ENCODE data around the gene DSG4. TPM values are rescaled to one million over a fixed set of nuclear protein-coding genes. Genes with fewer than 3 reads are reported as not detected.
"Not testable (repeated sequence)": the region's sequence is repeated elsewhere in the genome, so short reads cannot be mapped to it uniquely, and the experiment has no call there.

Gene DSG4, protein sequence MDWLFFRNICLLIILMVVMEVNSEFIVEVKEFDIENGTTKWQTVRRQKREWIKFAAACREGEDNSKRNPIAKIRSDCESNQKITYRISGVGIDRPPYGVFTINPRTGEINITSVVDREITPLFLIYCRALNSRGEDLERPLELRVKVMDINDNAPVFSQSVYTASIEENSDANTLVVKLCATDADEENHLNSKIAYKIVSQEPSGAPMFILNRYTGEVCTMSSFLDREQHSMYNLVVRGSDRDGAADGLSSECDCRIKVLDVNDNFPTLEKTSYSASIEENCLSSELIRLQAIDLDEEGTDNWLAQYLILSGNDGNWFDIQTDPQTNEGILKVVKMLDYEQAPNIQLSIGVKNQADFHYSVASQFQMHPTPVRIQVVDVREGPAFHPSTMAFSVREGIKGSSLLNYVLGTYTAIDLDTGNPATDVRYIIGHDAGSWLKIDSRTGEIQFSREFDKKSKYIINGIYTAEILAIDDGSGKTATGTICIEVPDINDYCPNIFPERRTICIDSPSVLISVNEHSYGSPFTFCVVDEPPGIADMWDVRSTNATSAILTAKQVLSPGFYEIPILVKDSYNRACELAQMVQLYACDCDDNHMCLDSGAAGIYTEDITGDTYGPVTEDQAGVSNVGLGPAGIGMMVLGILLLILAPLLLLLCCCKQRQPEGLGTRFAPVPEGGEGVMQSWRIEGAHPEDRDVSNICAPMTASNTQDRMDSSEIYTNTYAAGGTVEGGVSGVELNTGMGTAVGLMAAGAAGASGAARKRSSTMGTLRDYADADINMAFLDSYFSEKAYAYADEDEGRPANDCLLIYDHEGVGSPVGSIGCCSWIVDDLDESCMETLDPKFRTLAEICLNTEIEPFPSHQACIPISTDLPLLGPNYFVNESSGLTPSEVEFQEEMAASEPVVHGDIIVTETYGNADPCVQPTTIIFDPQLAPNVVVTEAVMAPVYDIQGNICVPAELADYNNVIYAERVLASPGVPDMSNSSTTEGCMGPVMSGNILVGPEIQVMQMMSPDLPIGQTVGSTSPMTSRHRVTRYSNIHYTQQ
- not detected for total RNA-seq

DNA sequence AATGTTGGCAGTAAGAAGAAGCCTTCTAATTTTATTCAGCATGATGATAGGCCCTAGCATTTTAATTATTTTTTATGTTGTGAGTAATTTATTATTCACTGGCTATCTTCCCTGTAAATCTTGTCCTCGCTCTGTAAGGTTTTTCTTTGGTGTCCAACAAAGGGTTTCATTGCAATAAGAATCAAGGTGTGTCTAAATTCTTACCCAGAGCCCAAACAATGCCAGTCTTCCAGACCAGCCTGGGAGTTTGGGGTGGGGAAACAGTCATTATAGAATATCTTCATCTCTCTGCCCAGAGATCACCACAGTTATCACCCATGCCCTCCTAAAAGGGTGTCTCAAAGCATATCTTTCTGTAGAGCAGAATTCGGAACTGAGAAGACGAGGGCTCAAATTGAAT, at the start of gene DSG4:
DSG4 (plus strand) TSS at position 301 of the 400 bp plus-strand sequence. CDS start 135 bp downstream, outside the sequence.
- H3K36me3 Mint-ChIP-seq (ENCODE audit: low read depth), result no peaks in the 10 kb centered on the region
- no peak for ATAC-seq

GRCh38 chr18:31329787-31330438, 46.7 kb upstream of the DSG4 start:
- no peak for ATAC-seq
- Mint-ChIP-seq H3K9me3 (ENCODE audit: low read depth) (no peaks in the 10 kb centered on the region), H3K4me3 (no peak overlapping the region), H3K27me3 (no peaks in the 10 kb centered on the region), H3K27ac (no peak overlapping the region), H3K4me1 (no peaks in the 10 kb centered on the region), H3K36me3 (ENCODE audit: low read depth) (no peaks in the 10 kb centered on the region)
- intact Hi-C loops (cut with DNase I, micrococcal nuclease), result loop anchor here in 1 of 2 experiments (10.0 kb wide), 1 partner anchor 55 kb away; no protein-coding TSS in a partner anchor
- no peak for DNase-seq
- POLR2A ChIA-PET, result no interaction called here
- CTCF ChIA-PET, result no interaction called here

More for the DNA sequence above, at the start of gene DSG4:
- no peaks in the 10 kb centered on the region for H3K27me3 Mint-ChIP-seq
- H3K27ac Mint-ChIP-seq, result no peak within 1 kb of the TSS
- H3K9me3 Mint-ChIP-seq (ENCODE audit: low read depth), result no peaks in the 10 kb centered on the region
- intact Hi-C loops (cut with DNase I, micrococcal nuclease), result no loop called here
- H3K4me1 Mint-ChIP-seq, result no peaks in the 10 kb centered on the region
- ChIA-PET CTCF (no interaction called here), POLR2A (no interaction called here)
- no peak for DNase-seq
- H3K4me3 Mint-ChIP-seq, result no peak within 1 kb of the TSS

- Mint-ChIP-seq H3K27me3 (no peaks in the 10 kb centered on the region), H3K27ac (no peak overlapping the region), H3K9me3 (ENCODE audit: low read depth) (peaks cover 2% of the 10 kb centered on the region), H3K4me1 (no peaks in the 10 kb centered on the region), H3K4me3 (no peak overlapping the region), H3K36me3 (ENCODE audit: low read depth) (no peaks in the 10 kb centered on the region)
- no peak for ATAC-seq
- intact Hi-C loops (cut with DNase I, micrococcal nuclease), result no loop called here
- ChIA-PET CTCF (no interaction called here), POLR2A (no interaction called here)
- DNase-seq, result no peak
These were observed 33.1 kb upstream of the DSG4 start for GRCh38 chr18:31343454-31343853.

GRCh38 chr18:31353336-31353735, 23.2 kb upstream of the DSG4 start:
- H3K36me3 Mint-ChIP-seq (ENCODE audit: low read depth); POLR2A ChIA-PET; H3K4me3 Mint-ChIP-seq; H3K9me3 Mint-ChIP-seq (ENCODE audit: low read depth); intact Hi-C loops (cut with DNase I, micrococcal nuclease); DNase-seq; ATAC-seq; H3K27ac Mint-ChIP-seq; H3K27me3 Mint-ChIP-seq; CTCF ChIA-PET; H3K4me1 Mint-ChIP-seq: not testable (repeated sequence)

DNA sequence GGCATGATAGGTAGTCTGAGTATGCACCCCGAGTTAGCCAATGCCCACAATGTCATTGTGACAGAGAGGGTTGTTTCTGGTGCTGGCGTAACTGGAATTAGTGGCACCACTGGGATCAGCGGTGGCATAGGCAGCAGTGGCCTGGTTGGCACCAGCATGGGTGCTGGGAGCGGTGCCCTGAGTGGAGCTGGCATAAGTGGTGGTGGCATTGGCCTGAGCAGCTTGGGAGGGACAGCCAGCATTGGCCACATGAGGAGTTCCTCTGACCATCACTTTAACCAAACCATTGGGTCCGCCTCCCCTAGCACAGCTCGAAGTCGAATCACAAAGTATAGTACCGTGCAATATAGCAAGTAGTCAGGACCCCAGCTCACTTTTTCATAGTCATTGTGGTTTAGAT, 21.6 kb upstream of the DSG4 start:
- Mint-ChIP-seq H3K27me3 (no peaks in the 10 kb centered on the region), H3K36me3 (ENCODE audit: low read depth) (no peaks in the 10 kb centered on the region), H3K27ac (no peak overlapping the region), H3K4me1 (no peaks in the 10 kb centered on the region), H3K4me3 (no peak overlapping the region), H3K9me3 (ENCODE audit: low read depth) (peaks cover 2% of the 10 kb centered on the region)
- POLR2A ChIA-PET, result no interaction called here
- DNase-seq, result no peak
- intact Hi-C loops (cut with DNase I, micrococcal nuclease), result no loop called here
- ATAC-seq, result no peak
- CTCF ChIA-PET, result no interaction called here

GRCh38 chr18:31356025-31356424, 20.6 kb upstream of the DSG4 start:
- no peaks in the 10 kb centered on the region for H3K4me1 Mint-ChIP-seq
- no peak overlapping the region for H3K27ac Mint-ChIP-seq
- no peak for DNase-seq
- ChIA-PET POLR2A (no interaction called here), CTCF (no interaction called here)
- H3K36me3 Mint-ChIP-seq (ENCODE audit: low read depth), result no peaks in the 10 kb centered on the region
- intact Hi-C loops (cut with DNase I, micrococcal nuclease), result no loop called here
- peaks cover 2% of the 10 kb centered on the region for H3K9me3 Mint-ChIP-seq (ENCODE audit: low read depth)
- H3K27me3 Mint-ChIP-seq, result no peaks in the 10 kb centered on the region
- ATAC-seq, result no peak
- no peak overlapping the region for H3K4me3 Mint-ChIP-seq

- no peaks in the 10 kb centered on the region for H3K9me3 Mint-ChIP-seq (ENCODE audit: low read depth)
- ATAC-seq, result no peak
- no peak overlapping the region for H3K27ac Mint-ChIP-seq
- H3K27me3 Mint-ChIP-seq, result no peaks in the 10 kb centered on the region
- intact Hi-C loops (cut with DNase I, micrococcal nuclease), result no loop called here
- no peaks in the 10 kb centered on the region for H3K36me3 Mint-ChIP-seq (ENCODE audit: low read depth)
- no peak overlapping the region for H3K4me3 Mint-ChIP-seq
- DNase-seq, result no peak
- no peaks in the 10 kb centered on the region for H3K4me1 Mint-ChIP-seq
- POLR2A ChIA-PET, result no interaction called here
- CTCF ChIA-PET, result interaction anchor here (0.6 kb wide), 1 partner anchor 37 kb away, joined by 3 read pairs; no protein-coding TSS in a partner anchor
These were observed 12.4 kb upstream of the DSG4 start for GRCh38 chr18:31364190-31364589.

GRCh38 chr18:31369478-31369877, 7.1 kb upstream of the DSG4 start:
- Mint-ChIP-seq H3K27ac (no peak overlapping the region), H3K27me3 (no peaks in the 10 kb centered on the region), H3K4me1 (no peaks in the 10 kb centered on the region), H3K9me3 (ENCODE audit: low read depth) (no peaks in the 10 kb centered on the region), H3K36me3 (ENCODE audit: low read depth) (no peaks in the 10 kb centered on the region), H3K4me3 (no peak overlapping the region)
- ATAC-seq (no peak), DNase-seq (no peak)
- ChIA-PET CTCF (no interaction called here), POLR2A (no interaction called here)
- intact Hi-C loops (cut with DNase I, micrococcal nuclease), result no loop called here

- intact Hi-C loops (cut with DNase I, micrococcal nuclease), result no loop called here
- ChIA-PET POLR2A (no interaction called here), CTCF (no interaction called here)
- no peak for ATAC-seq
- H3K27ac Mint-ChIP-seq, result no peak overlapping the region
- DNase-seq, result no peak
- H3K27me3 Mint-ChIP-seq, result no peaks in the 10 kb centered on the region
- no peaks in the 10 kb centered on the region for H3K4me1 Mint-ChIP-seq
- H3K9me3 Mint-ChIP-seq (ENCODE audit: low read depth), result no peaks in the 10 kb centered on the region
- no peaks in the 10 kb centered on the region for H3K36me3 Mint-ChIP-seq (ENCODE audit: low read depth)
- H3K4me3 Mint-ChIP-seq, result no peak overlapping the region
These were observed 4.6 kb upstream of the DSG4 start for GRCh38 chr18:31371989-31372388.

GRCh38 chr18:31373641-31374040, 2.9 kb upstream of the DSG4 start:
- Mint-ChIP-seq H3K9me3 (ENCODE audit: low read depth) (no peaks in the 10 kb centered on the region), H3K4me1 (no peaks in the 10 kb centered on the region), H3K27me3 (no peaks in the 10 kb centered on the region), H3K27ac (no peak overlapping the region), H3K36me3 (ENCODE audit: low read depth) (no peaks in the 10 kb centered on the region), H3K4me3 (no peak overlapping the region)
- intact Hi-C loops (cut with DNase I, micrococcal nuclease), result no loop called here
- ChIA-PET POLR2A (no interaction called here), CTCF (no interaction called here)
- ATAC-seq (no peak), DNase-seq (no peak)

DNA sequence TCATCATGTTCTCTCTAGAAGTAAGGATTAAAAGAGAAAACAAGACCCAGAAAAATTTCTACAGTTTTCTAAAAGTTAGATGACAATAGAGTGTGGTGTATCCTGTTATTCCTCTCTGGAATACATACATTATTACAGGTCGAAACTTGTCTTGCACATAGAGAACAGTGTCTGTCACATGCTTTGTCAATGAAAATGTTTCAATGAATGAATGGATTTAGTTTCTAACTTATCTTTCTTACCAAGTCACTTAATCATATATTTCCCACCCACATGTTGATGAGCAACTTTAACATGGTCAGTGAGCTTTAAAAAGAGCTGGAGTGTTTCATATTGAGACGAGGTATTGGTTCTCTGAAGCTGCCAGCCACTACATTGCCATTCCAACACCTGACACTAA, 4.3 kb downstream of the DSG4 start:
- no peaks in the 10 kb centered on the region for H3K9me3 Mint-ChIP-seq (ENCODE audit: low read depth)
- intact Hi-C loops (cut with DNase I, micrococcal nuclease), result loop anchor here in 1 of 2 experiments (10.0 kb wide), 1 partner anchor 56 kb away; no protein-coding TSS in a partner anchor
- H3K27ac Mint-ChIP-seq, result no peak overlapping the region
- ChIA-PET CTCF (no interaction called here), POLR2A (no interaction called here)
- no peak overlapping the region for H3K4me3 Mint-ChIP-seq
- H3K36me3 Mint-ChIP-seq (ENCODE audit: low read depth), result no peaks in the 10 kb centered on the region
- H3K4me1 Mint-ChIP-seq, result no peaks in the 10 kb centered on the region
- no peaks in the 10 kb centered on the region for H3K27me3 Mint-ChIP-seq
- ATAC-seq, result no peak
- no peak for DNase-seq
